Neuronal stem cell (in vitro differentiated cells): ENCODE measurements around the gene CFLAR.
"Not testable (repeated sequence)": the region's sequence is repeated elsewhere in the genome, so short reads cannot be mapped to it uniquely, and the experiment has no call there.

Source experiments
- DNase-seq: peaks from one replicate; pipeline ENCODE4 v3.0.0-alpha.2; 2013; ENCODE audit warnings: low spot score
- H2AFZ ChIP-seq: one replicate; pipeline ENCODE4 v1.6.1; 2013; ENCODE audit warnings: mild to moderate bottlenecking, low read length, inconsistent platforms
- H2AK5ac ChIP-seq: 2 replicates; pipeline ENCODE4 v1.6.1; 2013; ENCODE audit warnings: low read depth, mild to moderate bottlenecking, inconsistent platforms, low read length, moderate library complexity, mixed read lengths
- H2BK120ac ChIP-seq: 2 replicates; pipeline ENCODE4 v1.6.1; 2013; ENCODE audit warnings: low read depth, mild to moderate bottlenecking, inconsistent platforms, low read length, moderate library complexity, mixed read lengths
- H2BK12ac ChIP-seq: one replicate; pipeline ENCODE4 v1.6.1; 2013; ENCODE audit warnings: low read length, inconsistent platforms
- H2BK15ac ChIP-seq: 2 replicates; pipeline ENCODE4 v1.6.1; 2013; ENCODE audit warnings: mild to moderate bottlenecking, low read length, inconsistent platforms, mixed read lengths
- H2BK5ac ChIP-seq: one replicate; pipeline ENCODE4 v1.6.1; 2013; ENCODE audit warnings: inconsistent platforms, mild to moderate bottlenecking, low read length, moderate library complexity
- H3K14ac ChIP-seq: one replicate; pipeline ENCODE4 v1.6.1; 2013; ENCODE audit warnings: low read length, inconsistent platforms
- H3K18ac ChIP-seq: 2 replicates; pipeline ENCODE4 v1.6.1; 2013; ENCODE audit warnings: low read length, inconsistent platforms
- H3K23ac ChIP-seq: 2 replicates; pipeline ENCODE4 v1.6.1; 2013; ENCODE audit warnings: low read depth, mild to moderate bottlenecking, mixed read lengths, low read length, inconsistent platforms; ENCODE audit not compliant: poor library complexity
- H3K27ac ChIP-seq: replicated peaks from 3 replicates; pipeline ENCODE4 v1.5.1; 2013; ENCODE audit warnings: low read length, inconsistent platforms
- H3K27me3 ChIP-seq, 3 experiments: 2 replicates each; pipeline ENCODE4 v1.6.1; 2013; ENCODE audit warnings: low read length in 3 of 3, mild to moderate bottlenecking in 2 of 3, inconsistent platforms in 1 of 3, low read depth in 1 of 3, mixed read lengths in 1 of 3, moderate library complexity in 1 of 3; ENCODE audit not compliant: control insufficient read depth in 3 of 3, insufficient read depth in 3 of 3
- H3K36me3 ChIP-seq, 2 donors: replicated peaks in 1 of 2; 2 replicates each; pipeline ENCODE4 v1.6.1; 2013; ENCODE audit warnings: low read length in 2 of 2; ENCODE audit not compliant: control insufficient read depth in 2 of 2, insufficient read depth in 2 of 2
- H3K4ac ChIP-seq: 2 replicates; pipeline ENCODE4 v1.6.1; 2013; ENCODE audit warnings: inconsistent platforms, mild to moderate bottlenecking, low read length, moderate library complexity
- H3K4me1 ChIP-seq, 2 donors: 1 replicate in 1 of 2; 2 replicates in 1 of 2; pipeline ENCODE4 v1.6.1; 2013; ENCODE audit warnings: low read length in 2 of 2, low read depth in 1 of 2; ENCODE audit not compliant: control insufficient read depth in 2 of 2, insufficient read depth in 1 of 2
- H3K4me2 ChIP-seq: one replicate; pipeline ENCODE4 v1.6.1; 2013; ENCODE audit warnings: mild to moderate bottlenecking, low read length, inconsistent platforms; ENCODE audit not compliant: insufficient read depth, poor library complexity, severe bottlenecking
- H3K4me3 ChIP-seq, 2 donors: 2 replicates each; pipeline ENCODE4 v1.5.1; 2013; ENCODE audit warnings: low read length in 2 of 2, mild to moderate bottlenecking in 2 of 2, inconsistent platforms in 1 of 2, moderate library complexity in 1 of 2
- H3K79me1 ChIP-seq: one replicate; pipeline ENCODE4 v1.6.1; 2013; ENCODE audit warnings: low read depth, mild to moderate bottlenecking, inconsistent platforms, low read length, moderate library complexity
- H3K9ac ChIP-seq: one replicate; pipeline ENCODE4 v1.6.1; 2013; ENCODE audit warnings: mild to moderate bottlenecking, low read depth, low read length, inconsistent platforms; ENCODE audit not compliant: poor library complexity
- H3K9me3 ChIP-seq, 2 donors: replicated peaks in 1 of 2; 2 replicates each; pipeline versions ENCODE3 to v1.6.1; 2013; ENCODE audit warnings: low read length in 2 of 2, mild to moderate bottlenecking in 2 of 2, inconsistent platforms in 1 of 2, low read depth in 1 of 2, mixed read lengths in 1 of 2, moderate library complexity in 1 of 2; ENCODE audit not compliant: control insufficient read depth in 2 of 2, insufficient read depth in 1 of 2
- H4K8ac ChIP-seq: one replicate; pipeline ENCODE4 v1.6.1; 2013; ENCODE audit warnings: low read depth, mild to moderate bottlenecking, inconsistent platforms, low read length, moderate library complexity
- H4K91ac ChIP-seq: one replicate; pipeline ENCODE4 v1.6.1; 2013; ENCODE audit warnings: low read length, low read depth, mild to moderate bottlenecking, inconsistent platforms; ENCODE audit not compliant: poor library complexity
- WGBS, 2 donors: extraction: QIAGEN DNeasy Blood & Tissue Kit; methylation state at CpG; one replicate each; pipeline ENCODE4 v1.1.7; 2013; ENCODE audit warnings: missing lambda C conversion rate in 2 of 2, mixed read lengths in 1 of 2; ENCODE audit not compliant: insufficient read length in 2 of 2, insufficient replicate concordance in 1 of 2; ENCODE audit errors: extremely low coverage in 2 of 2; 5-methylcytosine and 5-hydroxymethylcytosine counted together

Gene CFLAR

DNA sequence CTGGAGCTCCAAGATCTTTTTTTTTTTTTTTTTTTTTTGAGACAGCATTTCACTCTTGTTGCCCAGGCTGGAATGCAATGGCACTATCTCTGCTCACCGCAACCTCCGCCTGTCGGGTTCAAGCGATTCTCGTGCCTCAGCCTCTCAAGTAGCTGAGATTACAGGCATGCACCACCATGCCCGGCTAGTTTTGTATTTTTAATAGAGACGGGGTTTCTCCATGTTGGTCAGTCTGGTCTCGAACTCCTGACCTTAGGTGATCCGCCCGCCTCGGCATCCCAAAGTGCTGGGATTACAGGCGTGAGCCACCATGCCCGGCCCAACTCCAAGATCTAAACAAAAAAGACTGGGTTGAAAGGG, 1.8 kb downstream of the CFLAR start:
- not testable (repeated sequence) for DNase-seq
- no CpG with 5 or more reads among the region's 13 CpGs for WGBS, 2 donors

DNA sequence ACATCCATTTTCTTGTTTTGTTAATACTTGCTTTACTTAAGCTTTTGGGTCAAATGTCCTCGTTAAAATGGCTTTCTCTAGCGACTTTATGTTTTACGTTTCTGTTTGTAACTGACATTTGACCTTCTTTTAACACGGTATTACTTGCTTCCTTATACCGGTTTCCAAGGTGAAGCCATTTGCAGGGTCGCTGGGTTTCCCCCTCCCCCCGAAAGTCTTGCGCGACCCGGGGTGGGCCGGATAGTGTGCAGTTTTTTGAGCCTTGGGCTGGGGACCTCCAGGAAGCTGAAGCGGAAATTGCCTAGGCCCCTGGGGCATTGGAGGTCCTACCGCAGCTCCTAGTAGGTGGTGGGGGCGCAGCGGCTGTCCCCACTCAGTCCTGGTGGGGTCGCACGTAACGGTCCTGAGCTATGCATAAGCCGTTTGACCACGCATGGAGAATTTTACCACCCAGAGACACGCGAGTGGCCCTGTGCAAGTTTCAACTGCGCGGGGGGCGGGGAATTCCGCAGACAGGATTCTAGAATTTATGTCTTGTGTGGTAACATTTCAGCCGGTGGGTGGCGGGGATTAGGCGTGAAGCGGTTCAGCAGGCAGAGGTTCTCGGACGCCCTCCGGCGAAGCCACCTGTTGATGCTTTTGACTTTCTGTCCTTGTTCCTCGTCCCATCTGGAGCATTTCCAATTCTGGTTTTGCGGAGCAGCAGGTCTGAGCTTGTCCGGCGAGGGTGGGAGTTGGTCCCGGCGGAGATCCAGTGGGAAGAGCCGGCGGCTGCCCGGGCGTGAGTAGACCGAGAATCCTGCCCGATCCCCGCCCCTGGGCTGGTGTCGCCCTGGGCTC, 2.4 kb downstream of the CFLAR start:
- H3K4ac ChIP-seq, result no peak overlapping the region
- H3K9ac ChIP-seq, result no peak overlapping the region
- no peak for DNase-seq
- no peak overlapping the region for H2BK15ac ChIP-seq
- H3K23ac ChIP-seq, result peak overlapping the region; percentile 92
- H4K8ac ChIP-seq, result no peak overlapping the region
- H3K4me3 ChIP-seq, result peak overlapping the region in 1 of 2 donors; percentile 50
- peaks cover 0 to 5% (median 0%) of the 10 kb centered on the region in 3 experiments for H3K27me3 ChIP-seq
- H3K79me1 ChIP-seq, result no peaks in the 10 kb centered on the region
- WGBS, 2 donors, result no CpG with 5 or more reads among the region's 48 CpGs
- H3K36me3 ChIP-seq, result no peaks in the 10 kb centered on the region
- peak overlapping the region; percentile 37 for H3K4me2 ChIP-seq
- H3K4me1 ChIP-seq, result peaks cover 0 to 2% of the 10 kb centered on the region in 2 donors
- H2AK5ac ChIP-seq, result peak overlapping the region; percentile 43
- no peak overlapping the region for H3K27ac ChIP-seq
- H2BK5ac ChIP-seq, result no peak overlapping the region
- H2AFZ ChIP-seq, result peak overlapping the region; percentile 47
- H3K9me3 ChIP-seq, result peaks cover 0 to 2% of the 10 kb centered on the region in 2 donors
- no peak overlapping the region for H3K14ac ChIP-seq
- no peak overlapping the region for H2BK120ac ChIP-seq
- H2BK12ac ChIP-seq, result peak overlapping the region; percentile 49
- H4K91ac ChIP-seq, result no peak overlapping the region
- H3K18ac ChIP-seq, result peak overlapping the region; percentile 82

More for the DNA sequence above, 1.8 kb downstream of the CFLAR start:
- not testable (repeated sequence) for H2AK5ac ChIP-seq, H2BK15ac ChIP-seq, H3K4me3 ChIP-seq, H3K4ac ChIP-seq, H2BK120ac ChIP-seq, H2BK12ac ChIP-seq, H3K9ac ChIP-seq, H4K91ac ChIP-seq, H3K27me3 ChIP-seq, H2BK5ac ChIP-seq, H4K8ac ChIP-seq, H3K36me3 ChIP-seq, H3K9me3 ChIP-seq, H3K23ac ChIP-seq, H3K27ac ChIP-seq, H3K79me1 ChIP-seq, H2AFZ ChIP-seq, H3K18ac ChIP-seq, H3K4me2 ChIP-seq, H3K4me1 ChIP-seq, H3K14ac ChIP-seq

DNA sequence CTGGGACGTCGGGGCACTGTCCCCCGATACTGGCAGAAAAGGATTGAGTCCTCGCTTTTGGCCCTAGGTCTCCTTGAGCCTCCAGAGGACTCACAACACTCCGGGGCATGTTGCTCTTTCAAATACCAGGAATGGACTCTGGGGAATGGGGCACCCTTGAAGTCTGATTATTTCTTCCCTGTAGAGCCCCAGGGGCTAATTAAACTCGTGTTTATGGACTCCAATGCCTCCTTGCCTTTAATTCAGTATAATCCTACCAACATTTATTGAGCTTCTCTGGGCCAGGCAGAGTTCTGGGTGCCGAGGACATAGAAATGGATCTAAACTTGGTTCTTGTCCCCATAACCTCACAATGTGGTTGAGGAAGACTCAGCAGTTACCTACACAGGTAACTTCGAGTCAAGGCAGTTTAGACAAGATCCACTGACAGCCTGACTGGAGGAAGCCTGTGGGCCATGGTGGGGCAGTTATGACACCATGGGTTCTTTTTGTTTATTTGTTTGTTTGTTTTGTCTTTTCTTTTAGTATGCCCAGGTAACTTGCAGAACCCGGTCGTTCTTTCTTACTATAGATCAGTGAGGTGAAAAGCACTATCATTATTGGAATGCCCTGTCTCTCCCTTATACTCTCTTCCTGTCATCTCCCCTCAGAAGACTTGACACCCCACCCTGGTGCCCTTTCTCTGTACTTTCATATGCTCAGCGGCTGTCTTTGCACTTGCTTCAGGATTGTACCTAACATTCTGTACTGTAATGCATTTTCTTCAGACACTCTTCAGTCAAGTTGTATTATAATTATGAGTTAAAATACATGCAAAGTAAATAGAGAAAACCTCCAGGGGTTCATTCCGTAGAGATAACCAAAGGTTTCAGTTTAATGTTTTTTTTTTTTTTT, 3.2 kb downstream of the CFLAR start:
- Histone ChIP-seq H2BK120ac (no peak overlapping the region), H3K9ac (no peak overlapping the region), H4K8ac (no peak overlapping the region), H3K9me3 (peaks cover 0 to 2% of the 10 kb centered on the region in 2 donors), H3K27me3 (peaks cover 0 to 5% (median 0%) of the 10 kb centered on the region in 3 experiments), H3K4me2 (peak overlapping the region; percentile 37), H4K91ac (no peak overlapping the region), H2AFZ (peak overlapping the region; percentile 47), H2AK5ac (no peak overlapping the region), H3K4me1 (peaks cover 4% of the 10 kb centered on the region in 2 donors), H3K4ac (no peak overlapping the region), H3K36me3 (no peaks in the 10 kb centered on the region), H2BK12ac (no peak overlapping the region), H3K14ac (no peak overlapping the region), H3K27ac (no peak overlapping the region), H3K79me1 (no peaks in the 10 kb centered on the region), H3K23ac (peak overlapping the region; percentile 92), H2BK5ac (no peak overlapping the region), H3K18ac (no peak overlapping the region), H2BK15ac (no peak overlapping the region), H3K4me3 (peak overlapping the region in 1 of 2 donors; percentile 50)
- no peak for DNase-seq
- no CpG with 5 or more reads among the region's 12 CpGs for WGBS, 2 donors

DNA sequence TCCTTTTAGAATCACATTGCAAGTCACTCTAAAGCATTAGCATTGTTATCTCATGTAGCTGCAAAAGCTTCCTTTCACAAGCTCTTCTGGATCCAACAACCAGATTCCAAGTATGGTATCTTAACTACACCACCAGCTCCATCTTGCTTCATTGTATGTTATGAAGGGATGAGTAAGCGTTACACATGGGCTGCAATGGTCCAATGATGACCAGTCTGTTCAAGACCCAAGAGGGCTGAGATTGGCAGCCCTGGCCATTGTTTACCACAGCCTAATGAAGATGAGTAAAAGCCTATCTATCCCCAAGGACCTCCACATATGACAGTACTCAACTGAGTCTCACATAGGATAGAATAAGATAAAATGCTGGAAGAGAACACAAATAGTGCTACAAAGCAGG, 6.3 kb downstream of the CFLAR start:
- H3K4me3 ChIP-seq, result no peak overlapping the region
- peaks cover 4% of the 10 kb centered on the region in 2 donors for H3K4me1 ChIP-seq
- H3K9me3 ChIP-seq, result no peaks in the 10 kb centered on the region

More for the DNA sequence above, 6.3 kb downstream of the CFLAR start:
- no peaks in the 10 kb centered on the region for H3K79me1 ChIP-seq
- no CpG with 5 or more reads among the region's 1 CpG for WGBS, 2 donors
- H3K27me3 ChIP-seq, result peaks cover 0 to 5% (median 0%) of the 10 kb centered on the region in 3 experiments
- H3K4me2 ChIP-seq, result no peak overlapping the region
- no peak overlapping the region for H2BK12ac ChIP-seq
- H2BK15ac ChIP-seq, result no peak overlapping the region
- H2BK5ac ChIP-seq, result no peak overlapping the region
- H3K9ac ChIP-seq, result no peak overlapping the region
- no peak overlapping the region for H2BK120ac ChIP-seq
- no peak overlapping the region for H4K91ac ChIP-seq
- H3K14ac ChIP-seq, result no peak overlapping the region
- H3K36me3 ChIP-seq, result no peaks in the 10 kb centered on the region
- no peak overlapping the region for H3K27ac ChIP-seq
- no peak overlapping the region for H2AK5ac ChIP-seq
- H2AFZ ChIP-seq, result no peak overlapping the region
- H3K4ac ChIP-seq, result no peak overlapping the region
- no peak overlapping the region for H4K8ac ChIP-seq
- H3K18ac ChIP-seq, result no peak overlapping the region
- DNase-seq, result no peak
- H3K23ac ChIP-seq, result no peak overlapping the region
